Measurements from ENCODE around the gene BOLA3.
"Not testable (repeated sequence)": the region's sequence is repeated elsewhere in the genome, so short reads cannot be mapped to it uniquely, and the experiment has no call there.

The BOLA3 gene

GRCh38 chr2:74148457-74149246, 940 bp upstream of the BOLA3 start:
- no peak for DNase-seq (ENCODE audit: low read depth)

GRCh38 chr2:74146929-74147726, 584 bp downstream of the BOLA3 start:
- DNase-seq (ENCODE audit: low read depth): no peak

- DNase-seq (ENCODE audit: low read depth): no peak
Measured at GRCh38 chr2:74142340-74142739, 5.4 kb downstream of the BOLA3 start.

GRCh38 chr2:74138600-74139323, 8.9 kb downstream of the BOLA3 start:
- DNase-seq (ENCODE audit: low read depth): no peak

GRCh38 chr2:74137651-74138599, 9.8 kb downstream of the BOLA3 start:
- no peak for DNase-seq (ENCODE audit: low read depth)

GRCh38 chr2:74131901-74132300, 15.8 kb downstream of the BOLA3 start:
- no peak for DNase-seq (ENCODE audit: low read depth)

- no peak for DNase-seq (ENCODE audit: low read depth)
Measured at GRCh38 chr2:74130211-74130995, 17.3 kb downstream of the BOLA3 start.

GRCh38 chr2:74128206-74128605, 19.5 kb downstream of the BOLA3 start:
- no peak for DNase-seq (ENCODE audit: low read depth)

GRCh38 chr2:74123955-74124354, 23.8 kb downstream of the BOLA3 start:
- DNase-seq (ENCODE audit: low read depth): not testable (repeated sequence)

GRCh38 chr2:74121846-74122245, 25.9 kb downstream of the BOLA3 start:
- not testable (repeated sequence) for DNase-seq (ENCODE audit: low read depth)

- peak; percentile 62 for DNase-seq (ENCODE audit: low read depth)
Measured at GRCh38 chr2:74119912-74120825, 27.5 kb downstream of the BOLA3 start.

GRCh38 chr2:74119339-74119738, 28.4 kb downstream of the BOLA3 start:
- DNase-seq (ENCODE audit: low read depth): no peak

- DNase-seq (ENCODE audit: low read depth): no peak
Measured at GRCh38 chr2:74111380-74111779, 36.3 kb downstream of the BOLA3 start.

GRCh38 chr2:74110537-74110936, 37.2 kb downstream of the BOLA3 start:
- DNase-seq (ENCODE audit: low read depth): no peak

GRCh38 chr2:74109551-74109950, 38.2 kb downstream of the BOLA3 start:
- DNase-seq (ENCODE audit: low read depth): no peak

- no peak for DNase-seq (ENCODE audit: low read depth)
Measured at GRCh38 chr2:74107071-74107470, 40.6 kb downstream of the BOLA3 start.

- DNase-seq (ENCODE audit: low read depth): no peak
Measured at GRCh38 chr2:74105413-74105812, 42.3 kb downstream of the BOLA3 start.

GRCh38 chr2:74104839-74105238, 42.9 kb downstream of the BOLA3 start:
- no peak for DNase-seq (ENCODE audit: low read depth)

- no peak for DNase-seq (ENCODE audit: low read depth)
Measured at GRCh38 chr2:74103763-74104162, 43.9 kb downstream of the BOLA3 start.

- no peak for DNase-seq (ENCODE audit: low read depth)
Measured at GRCh38 chr2:74102516-74102915, 45.2 kb downstream of the BOLA3 start.
